COLO668 (cell line): ENCODE data around the gene ANKH.

Experiments used
- DNase-seq: peaks from one replicate; lab custom pipeline; 2025; ENCODE audit not compliant: unreplicated experiment; lab: John Stamatoyannopoulos, UW

ANKH gene

GRCh38 chr5:14720236-14720923, 151.2 kb downstream of the ANKH start:
- no peak for DNase-seq

- DNase-seq, result no peak
Observed at GRCh38 chr5:14718778-14719177, 152.8 kb downstream of the ANKH start.

GRCh38 chr5:14716755-14717752, 154.5 kb downstream of the ANKH start:
- no peak for DNase-seq

- no peak for DNase-seq
Observed at GRCh38 chr5:14715481-14715880, 156.1 kb downstream of the ANKH start.

GRCh38 chr5:14714706-14715105, 156.9 kb downstream of the ANKH start:
- peak; percentile 78 for DNase-seq

- DNase-seq, result no peak
Observed at GRCh38 chr5:14713476-14714390, 157.8 kb downstream of the ANKH start.

GRCh38 chr5:14712666-14713065, 158.9 kb downstream of the ANKH start:
- no peak for DNase-seq

GRCh38 chr5:14712131-14712530, 159.4 kb downstream of the ANKH start:
- DNase-seq, result no peak

GRCh38 chr5:14710313-14710994, 161.1 kb downstream of the ANKH start:
- no peak for DNase-seq

GRCh38 chr5:14708551-14708950, 163.0 kb downstream of the ANKH start:
- no peak for DNase-seq

GRCh38 chr5:14707811-14708390, 163.7 kb downstream of the ANKH start:
- no peak for DNase-seq

GRCh38 chr5:14706615-14707021, 165.0 kb downstream of the ANKH start:
- DNase-seq, result no peak

GRCh38 chr5:14705556-14705955, 166.0 kb downstream of the ANKH start:
- DNase-seq, result no peak

GRCh38 chr5:14702238-14702839, 169.2 kb downstream of the ANKH start:
- DNase-seq, result no peak

GRCh38 chr5:14701556-14701955, 170.0 kb downstream of the ANKH start:
- no peak for DNase-seq

- DNase-seq, result no peak
Observed at GRCh38 chr5:14700478-14701436, 170.8 kb downstream of the ANKH start.

- DNase-seq, result no peak
Observed at GRCh38 chr5:14699807-14700400, 171.7 kb downstream of the ANKH start.

GRCh38 chr5:14699159-14699558, 172.4 kb downstream of the ANKH start:
- no peak for DNase-seq
